ENCODE data around the gene CMTM1. TPM values are rescaled to one million over a fixed set of nuclear protein-coding genes. Genes with fewer than 3 reads are reported as not detected.
A peak's percentile ranks its signal among the peaks of the same experiment; 100 is the strongest.

CMTM1 gene
- total RNA-seq, 1 donor from 2014 or later, result 8.4 TPM

GRCh38 chr16:66551788-66552285 is 14.4 kb upstream of the CMTM1 start:
- intact Hi-C loops (cut with DNase I), result no loop called here
- TF ChIP-seq CTCF (IDR thresholded peaks at IDR 0.05), result no peak
- DNase-seq (no peak), ATAC-seq (no peak)
- Histone ChIP-seq H3K27me3 (no peaks in the 10 kb centered on the region), H3K9me3 (no peaks in the 10 kb centered on the region), H3K27ac (peak overlapping the region; percentile 97), H3K4me1 (peaks cover 50% of the 10 kb centered on the region), H3K36me3 (no peaks in the 10 kb centered on the region), H3K4me3 (peak overlapping the region; percentile 72)

- intact Hi-C loops (cut with DNase I), result no loop called here
- Histone ChIP-seq H3K36me3 (peaks cover 6% of the 10 kb centered on the region), H3K27ac (peak within 1 kb of the TSS; percentile 97), H3K4me1 (peaks cover 50% of the 10 kb centered on the region), H3K4me3 (peak within 1 kb of the TSS; percentile 72), H3K9me3 (no peaks in the 10 kb centered on the region), H3K27me3 (no peaks in the 10 kb centered on the region)
- DNase-seq (peak; percentile 95), ATAC-seq (peak; percentile 84)
- no peak for TF ChIP-seq CTCF (IDR thresholded peaks at IDR 0.05)
Measured at GRCh38 chr16:66552286-66553177, 13.7 kb upstream of the CMTM1 start, which contains the start of gene CKLF. Gene CKLF (plus strand): TSS chr16:66552576. CDS start chr16:66552716, 140 bp downstream.

- intact Hi-C loops (cut with DNase I), result no loop called here
- Histone ChIP-seq H3K36me3 (peaks cover 12% of the 10 kb centered on the region), H3K27ac (peak overlapping the region; percentile 97), H3K9me3 (no peaks in the 10 kb centered on the region), H3K27me3 (no peaks in the 10 kb centered on the region), H3K4me3 (peak overlapping the region; percentile 72), H3K4me1 (peaks cover 48% of the 10 kb centered on the region)
- ATAC-seq, result no peak
- no peak for TF ChIP-seq CTCF (IDR thresholded peaks at IDR 0.05)
- DNase-seq, result no peak
Measured at GRCh38 chr16:66553223-66553622, 13.0 kb upstream of the CMTM1 start.

- intact Hi-C loops (cut with DNase I), result no loop called here
- Histone ChIP-seq H3K27me3 (no peaks in the 10 kb centered on the region), H3K36me3 (peaks cover 18% of the 10 kb centered on the region), H3K4me1 (peaks cover 40% of the 10 kb centered on the region), H3K27ac (peak overlapping the region; percentile 97), H3K4me3 (peak overlapping the region; percentile 72), H3K9me3 (no peaks in the 10 kb centered on the region)
- no peak for DNase-seq
- no peak for TF ChIP-seq CTCF (IDR thresholded peaks at IDR 0.05)
- ATAC-seq, result no peak
Measured at GRCh38 chr16:66554021-66554420, 12.2 kb upstream of the CMTM1 start.

GRCh38 chr16:66554495-66554894 is 11.7 kb upstream of the CMTM1 start:
- ATAC-seq (no peak), DNase-seq (no peak)
- H3K27me3 ChIP-seq, result no peaks in the 10 kb centered on the region
- peak overlapping the region; percentile 2 for H3K27ac ChIP-seq
- no peaks in the 10 kb centered on the region for H3K9me3 ChIP-seq
- intact Hi-C loops (cut with DNase I), result no loop called here
- H3K4me1 ChIP-seq, result peaks cover 38% of the 10 kb centered on the region
- H3K4me3 ChIP-seq, result peak overlapping the region; percentile 72
- H3K36me3 ChIP-seq, result peaks cover 23% of the 10 kb centered on the region
- no peak for TF ChIP-seq CTCF (IDR thresholded peaks at IDR 0.05)

Data from upper lobe of right lung (tissue), 1 donor.